HG03159 (cell line): ENCODE data around the gene WRAP73.
"Not testable (repeated sequence)": the region's sequence is repeated elsewhere in the genome, so short reads cannot be mapped to it uniquely, and the experiment has no call there.

ENCODE experiments used
- ATAC-seq: cut with Tn5 transposase; IDR thresholded peaks from one replicate; pipeline ENCODE4 v1.9.1; 2021; ENCODE audit warnings: mild to moderate bottlenecking, moderate library complexity; ENCODE audit not compliant: unreplicated experiment

The WRAP73 gene

GRCh38 chr1:3631320-3632260 is 18.3 kb downstream of the WRAP73 start:
- ATAC-seq: no peak

- ATAC-seq: no peak
Measured at GRCh38 chr1:3630914-3631313, 19.0 kb downstream of the WRAP73 start.

- no peak for ATAC-seq
Measured at GRCh38 chr1:3630161-3630611, 19.7 kb downstream of the WRAP73 start.

GRCh38 chr1:3629561-3630160 is 20.2 kb downstream of the WRAP73 start:
- no peak for ATAC-seq

GRCh38 chr1:3628445-3628844 is 21.5 kb downstream of the WRAP73 start:
- no peak for ATAC-seq

- ATAC-seq: no peak
Measured at GRCh38 chr1:3627515-3628253, 22.2 kb downstream of the WRAP73 start.

GRCh38 chr1:3626025-3626424 is 23.9 kb downstream of the WRAP73 start:
- no peak for ATAC-seq

GRCh38 chr1:3625151-3625907 is 24.6 kb downstream of the WRAP73 start:
- peak; percentile 10 for ATAC-seq

- ATAC-seq: peak; percentile 93
Measured at GRCh38 chr1:3624200-3625136, 25.4 kb downstream of the WRAP73 start, which contains the start of gene TPRG1L. TSS of gene TPRG1L (plus strand) at chr1:3625015. CDS start at chr1:3625073, 58 bp downstream.

- no peak for ATAC-seq
Measured at GRCh38 chr1:3623441-3624199, 26.3 kb downstream of the WRAP73 start.

- not testable (repeated sequence) for ATAC-seq
Measured at GRCh38 chr1:3622102-3622501, 27.8 kb downstream of the WRAP73 start.

- not testable (repeated sequence) for ATAC-seq
Measured at GRCh38 chr1:3621151-3621671, 28.7 kb downstream of the WRAP73 start.

GRCh38 chr1:3620708-3621107 is 29.2 kb downstream of the WRAP73 start:
- no peak for ATAC-seq

GRCh38 chr1:3618881-3619671 is 30.8 kb downstream of the WRAP73 start:
- no peak for ATAC-seq

GRCh38 chr1:3618531-3618880 is 31.4 kb downstream of the WRAP73 start:
- no peak for ATAC-seq

GRCh38 chr1:3617806-3618345 is 32.0 kb downstream of the WRAP73 start:
- no peak for ATAC-seq

- ATAC-seq: no peak
Measured at GRCh38 chr1:3616861-3617260, 33.0 kb downstream of the WRAP73 start.
